Transverse colon (tissue), 4 donors: Measurements from ENCODE around the gene TAF1C.

Source experiments
- CTCF ChIP-seq, 5 experiments: fragments of 200-600 bp in 3 of 5; fragments of 450-650 bp in 2 of 5; sonication (generic) in 3 of 5; IDR thresholded peaks; 1 replicate in 2 of 5; 2 replicates in 3 of 5; pipeline ENCODE4 v1.5.1; 2016 to 2017; ENCODE audit warnings: antibody characterized with exemption in 5 of 5, inconsistent platforms in 3 of 5, mild to moderate bottlenecking in 2 of 5, moderate library complexity in 1 of 5
- EP300 ChIP-seq: sonication (generic); formaldehyde crosslinking; IDR thresholded peaks from one replicate; pipeline ENCODE4 v1.6.1; 2017; ENCODE audit warnings: antibody characterized with exemption, low read depth
- POLR2A ChIP-seq: fragments of 450-650 bp; IDR thresholded peaks from one replicate; pipeline ENCODE4 v1.6.1; 2016; ENCODE audit warnings: antibody characterized with exemption, mild to moderate bottlenecking, moderate library complexity
- POLR2AphosphoS5 ChIP-seq, 3 donors: sonication (generic); formaldehyde crosslinking; IDR thresholded peaks; one replicate each; pipeline ENCODE4 v1.6.1; 2016; ENCODE audit warnings: antibody characterized with exemption in 3 of 3

- TF ChIP-seq CTCF (IDR thresholded peaks at IDR 0.05) (no peak), POLR2AphosphoS5 (IDR thresholded peaks at IDR 0.05) (no peak), POLR2A (no peak), EP300 (no peak)
Measured at GRCh38 chr16:84131117-84131516, 55.7 kb downstream of the TAF1C start.
